Upper lobe of right lung (tissue), 1 donor: Measurements from ENCODE around the gene SPINK9. TPM values are rescaled to one million over a fixed set of nuclear protein-coding genes. Genes with fewer than 3 reads are reported as not detected.

ENCODE experiments used
- ATAC-seq: fragments of 200-7000 bp; cut with Tn5 transposase; one replicate; pipeline ENCODE4 v1.9.1; 2020; ENCODE audit warnings: mild to moderate bottlenecking, moderate library complexity
- DNase-seq: peaks from one replicate; pipeline ENCODE4 v3.0.0-alpha.2; 2020
- H3K27ac ChIP-seq: fragments of 200-600 bp; one replicate; pipeline ENCODE4 v1.8.0; 2022
- H3K27me3 ChIP-seq: fragments of 200-600 bp; one replicate; pipeline ENCODE4 v1.8.0; 2022; ENCODE audit warnings: mild to moderate bottlenecking
- H3K36me3 ChIP-seq: fragments of 200-600 bp; one replicate; pipeline ENCODE4 v1.8.0; 2022
- H3K4me1 ChIP-seq: fragments of 200-600 bp; one replicate; pipeline ENCODE4 v1.8.0; 2022
- H3K4me3 ChIP-seq: fragments of 200-600 bp; one replicate; pipeline ENCODE4 v1.8.0; 2022; ENCODE audit warnings: mild to moderate bottlenecking
- H3K9me3 ChIP-seq: fragments of 200-600 bp; one replicate; pipeline ENCODE4 v1.8.0; 2022
- CTCF ChIP-seq: fragments of 200-600 bp; IDR thresholded peaks from one replicate; pipeline ENCODE4 v1.8.0; 2022; ENCODE audit warnings: antibody characterized with exemption
- intact Hi-C: fragments of 100-400 bp; cut with DNase I; formaldehyde crosslinking; loops from one replicate; pipeline ENCODE4 v1.11.0; 2022
- total RNA-seq: library from RNA; stranded (reverse); fragmentation: NEBNext Ultra II Directional; extraction: Animal tissue kit (Norgen Biotek cat#: 25700); gene quantifications from one replicate; pipeline ENCODE4 v1.2.1, GENCODE V29; 2021
- donor health status: DM: no; HTN: yes; CAD: no; lungs with severe emphysema.

The SPINK9 gene
- total RNA-seq, 1 donor from 2014 or later = not detected

- H3K4me1 ChIP-seq = peaks cover 54% of the 10 kb centered on the region
- no peak for TF ChIP-seq CTCF
- ATAC-seq = no peak
- intact Hi-C loops = no loop called here
- H3K27ac ChIP-seq = no peak overlapping the region
- peaks cover 5% of the 10 kb centered on the region for H3K36me3 ChIP-seq
- no peak overlapping the region for H3K4me3 ChIP-seq
- H3K9me3 ChIP-seq = no peaks in the 10 kb centered on the region
- DNase-seq = no peak
- H3K27me3 ChIP-seq = no peaks in the 10 kb centered on the region
Measured at GRCh38 chr5:148387325-148387724, 52.0 kb downstream of the SPINK9 start.

DNA sequence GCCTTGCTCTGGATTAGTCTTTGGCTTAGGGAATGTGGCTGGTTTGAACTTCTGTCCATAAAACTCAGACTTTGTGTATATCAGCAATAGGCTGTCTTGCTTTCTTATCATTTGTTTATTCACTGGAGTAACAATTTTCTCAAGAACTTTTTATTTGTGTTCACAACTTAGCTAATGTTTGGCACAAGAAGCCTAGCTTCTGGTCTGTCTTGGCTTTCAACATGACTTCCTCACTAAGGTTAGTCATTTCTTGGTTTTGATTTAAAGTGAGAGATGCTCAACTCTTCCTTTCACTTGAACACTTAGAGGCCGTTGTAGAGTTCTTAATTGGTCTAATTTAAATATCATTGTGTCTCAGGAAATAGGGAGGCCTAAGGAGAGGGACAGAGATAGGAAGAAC is 53.3 kb downstream of the SPINK9 start:
- H3K27ac ChIP-seq = no peak overlapping the region

More for the DNA sequence above, 53.3 kb downstream of the SPINK9 start:
- ATAC-seq (no peak), DNase-seq (no peak)
- no peak overlapping the region for H3K4me3 ChIP-seq
- no peaks in the 10 kb centered on the region for H3K27me3 ChIP-seq
- no peaks in the 10 kb centered on the region for H3K9me3 ChIP-seq
- H3K4me1 ChIP-seq = peaks cover 47% of the 10 kb centered on the region
- intact Hi-C loops = no loop called here
- H3K36me3 ChIP-seq = peaks cover 5% of the 10 kb centered on the region
- TF ChIP-seq CTCF = no peak

Other genes starting within 250 kb of the SPINK9 start
- gene SPINK14, start 167.0 kb upstream of the SPINK9 start, total RNA-seq = not detected
- not detected for gene SPINK6, start 132.5 kb upstream of the SPINK9 start, total RNA-seq
- not detected for gene MARCOL, start 97.0 kb upstream of the SPINK9 start, total RNA-seq
- not detected for gene SPINK13, start 66.8 kb upstream of the SPINK9 start, total RNA-seq
- not detected for gene SPINK7, start 23.1 kb upstream of the SPINK9 start, total RNA-seq
- gene FBXO38, start 48.4 kb downstream of the SPINK9 start, total RNA-seq = 67.1 TPM